Astrocyte (in vitro differentiated cells and primary cell): ENCODE measurements around the gene ADORA2A. TPM values are rescaled to one million over a fixed set of nuclear protein-coding genes. Genes with fewer than 3 reads are reported as not detected.
A peak's percentile ranks its signal among the peaks of the same experiment; 100 is the strongest.

Experiments used
- DNase-seq: peaks from one replicate; pipeline ENCODE4 v3.0.0-alpha.2; 2010; ENCODE audit warnings: low read depth
- FAIRE-seq: peaks from 2 replicates; lab custom pipeline; 2011; peaks lifted over from hg19 to GRCh38; lab: Jason Lieb, UNC
- H2AFZ ChIP-seq: 2 replicates; pipeline ENCODE4 v1.6.0; 2012; ENCODE audit warnings: low read depth, low read length, inconsistent platforms
- H3K27ac ChIP-seq: 2 replicates; pipeline ENCODE4 v1.5.1; 2011; ENCODE audit warnings: low read depth, low read length, inconsistent platforms
- H3K27me3 ChIP-seq: 2 replicates; pipeline ENCODE4 v1.6.0; 2011; ENCODE audit warnings: low read length, inconsistent platforms; ENCODE audit not compliant: insufficient read depth
- H3K36me3 ChIP-seq: 2 replicates; pipeline ENCODE4 v1.5.1; 2011; ENCODE audit warnings: low read length, inconsistent platforms; ENCODE audit not compliant: insufficient read depth
- H3K4me1 ChIP-seq: 2 replicates; pipeline ENCODE4 v1.5.1; 2011; ENCODE audit warnings: low read length, inconsistent platforms; ENCODE audit not compliant: insufficient read depth
- H3K4me2 ChIP-seq: 2 replicates; pipeline ENCODE4 v1.6.0; 2012; ENCODE audit warnings: low read length, inconsistent platforms
- H3K4me3 ChIP-seq: 2 replicates; pipeline ENCODE4 v1.5.1; 2011; ENCODE audit warnings: low read depth, mild to moderate bottlenecking, low read length, inconsistent platforms; ENCODE audit not compliant: insufficient read depth
- H3K79me2 ChIP-seq: 2 replicates; pipeline ENCODE4 v1.6.0; 2012; ENCODE audit warnings: mild to moderate bottlenecking, low read length, inconsistent platforms; ENCODE audit not compliant: insufficient read depth
- H3K9ac ChIP-seq: 2 replicates; pipeline ENCODE4 v1.6.0; 2012; ENCODE audit warnings: mild to moderate bottlenecking, low read length, inconsistent platforms
- H3K9me3 ChIP-seq: 2 replicates; pipeline ENCODE4 v1.5.1; 2012; ENCODE audit warnings: low read depth, mild to moderate bottlenecking, low read length, inconsistent platforms; ENCODE audit not compliant: insufficient read depth
- H4K20me1 ChIP-seq: 2 replicates; pipeline ENCODE4 v1.6.0; 2012; ENCODE audit warnings: low read length, inconsistent platforms; ENCODE audit not compliant: insufficient read depth
- H3K27ac Mint-ChIP-seq: one replicate; pipeline ENCODE4 v1.8.0; 2021; ENCODE audit warnings: mild to moderate bottlenecking, mixed read lengths; ENCODE audit not compliant: unreplicated experiment
- H3K27me3 Mint-ChIP-seq: one replicate; pipeline ENCODE4 v1.8.0; 2021; ENCODE audit warnings: low read depth, mixed read lengths; ENCODE audit not compliant: unreplicated experiment
- H3K36me3 Mint-ChIP-seq: one replicate; pipeline ENCODE4 v1.8.0; 2021; ENCODE audit warnings: low read depth, mixed read lengths; ENCODE audit not compliant: unreplicated experiment
- H3K4me1 Mint-ChIP-seq: one replicate; pipeline ENCODE4 v1.8.0; 2021; ENCODE audit warnings: low read depth, mixed read lengths; ENCODE audit not compliant: unreplicated experiment
- H3K4me3 Mint-ChIP-seq: one replicate; pipeline ENCODE4 v1.8.0; 2021; ENCODE audit warnings: mild to moderate bottlenecking, moderate library complexity, mixed read lengths; ENCODE audit not compliant: unreplicated experiment
- H3K9me3 Mint-ChIP-seq: one replicate; pipeline ENCODE4 v1.8.0; 2021; ENCODE audit warnings: mild to moderate bottlenecking, mixed read lengths; ENCODE audit not compliant: unreplicated experiment
- CTCF ChIP-seq: IDR thresholded peaks from 2 replicates; pipeline ENCODE4 v1.5.1; 2011; ENCODE audit warnings: low read depth, mild to moderate bottlenecking, inconsistent platforms, low read length, moderate library complexity; ENCODE audit not compliant: insufficient read depth
- EZH2 ChIP-seq: IDR thresholded peaks from 2 replicates; pipeline ENCODE4 v1.6.1; 2012; ENCODE audit warnings: mild to moderate bottlenecking, low read length, inconsistent platforms; ENCODE audit not compliant: insufficient read depth
- total RNA-seq: library from RNA; stranded (reverse); gene quantifications from 2 replicates; pipeline ENCODE4 v1.2.1, GENCODE V29; 2021

Gene ADORA2A
- total RNA-seq, 1 donor from 2014 or later: 3.9 TPM

- H3K27ac ChIP-seq: no peak overlapping the region
- Mint-ChIP-seq H3K4me3 (peak overlapping the region; percentile 79), H3K27ac (no peak overlapping the region), H3K36me3 (peaks cover 2% of the 10 kb centered on the region), H3K4me1 (peaks cover 5% of the 10 kb centered on the region), H3K27me3 (peaks cover 27% of the 10 kb centered on the region), H3K9me3 (no peaks in the 10 kb centered on the region)
- H3K9me3 ChIP-seq: no peaks in the 10 kb centered on the region
- peaks cover 3% of the 10 kb centered on the region for H4K20me1 ChIP-seq
- TF ChIP-seq EZH2: peak; percentile 95
- no peak for TF ChIP-seq CTCF
- peak overlapping the region; percentile 34 for H2AFZ ChIP-seq
- H3K27me3 ChIP-seq: peaks cover 9% of the 10 kb centered on the region
- peak overlapping the region; percentile 37 for H3K4me3 ChIP-seq
- no peak for DNase-seq
- no peaks in the 10 kb centered on the region for H3K36me3 ChIP-seq
- no peak for FAIRE-seq
- H3K9ac ChIP-seq: peak overlapping the region; percentile 27
- H3K4me1 ChIP-seq: peaks cover 2% of the 10 kb centered on the region
- no peaks in the 10 kb centered on the region for H3K79me2 ChIP-seq
- H3K4me2 ChIP-seq: peak overlapping the region; percentile 83
Measured at GRCh38 chr22:24424001-24424900, 3.1 kb upstream of the ADORA2A start.

- Histone ChIP-seq H4K20me1 (peaks cover 3% of the 10 kb centered on the region), H2AFZ (no peak overlapping the region), H3K9me3 (no peaks in the 10 kb centered on the region), H3K27me3 (peaks cover 9% of the 10 kb centered on the region), H3K79me2 (no peaks in the 10 kb centered on the region), H3K4me2 (peak overlapping the region; percentile 83), H3K4me1 (peaks cover 8% of the 10 kb centered on the region), H3K9ac (no peak overlapping the region), H3K4me3 (no peak overlapping the region), H3K36me3 (no peaks in the 10 kb centered on the region), H3K27ac (no peak overlapping the region)
- DNase-seq (no peak), FAIRE-seq (no peak)
- no peaks in the 10 kb centered on the region for H3K9me3 Mint-ChIP-seq
- no peak for TF ChIP-seq CTCF
- no peak for TF ChIP-seq EZH2
- peaks cover 27% of the 10 kb centered on the region for H3K27me3 Mint-ChIP-seq
- H3K4me1 Mint-ChIP-seq: peaks cover 5% of the 10 kb centered on the region
- H3K27ac Mint-ChIP-seq: no peak overlapping the region
- H3K4me3 Mint-ChIP-seq: peak overlapping the region; percentile 79
- H3K36me3 Mint-ChIP-seq: peaks cover 2% of the 10 kb centered on the region
Measured at GRCh38 chr22:24424901-24425775, 2.3 kb upstream of the ADORA2A start.
